Tibial nerve (tissue), 3 donors: ENCODE results near the gene TBC1D22A.

Source experiments
- CTCF ChIP-seq, 5 experiments: fragments of 200-600 bp in 3 of 5; fragments of 450-650 bp in 2 of 5; sonication (generic) in 3 of 5; IDR thresholded peaks; one replicate each; pipeline ENCODE4 v1.5.1; 2016 to 2019; ENCODE audit warnings: antibody characterized with exemption in 5 of 5, mild to moderate bottlenecking in 3 of 5, moderate library complexity in 2 of 5
- POLR2A ChIP-seq, 2 donors: fragments of 450-650 bp; IDR thresholded peaks; one replicate each; pipeline ENCODE4 v1.6.1; 2017; ENCODE audit warnings: antibody characterized with exemption in 2 of 2, mild to moderate bottlenecking in 2 of 2, moderate library complexity in 2 of 2

- TF ChIP-seq POLR2A (IDR thresholded peaks at IDR 0.05) (no peak), CTCF (IDR thresholded peaks at IDR 0.05) (no peak)
Measured at GRCh38 chr22:46876357-46876934, 114.0 kb downstream of the TBC1D22A start.
